GM12801 (cell line): ENCODE data around the gene CRIM1.

Experiments
- TF ChIP-seq, protein P1 (sequence below): IDR thresholded peaks from one replicate; pipeline ENCODE4 v1.5.1; 2011; ENCODE audit warnings: control low read depth; ENCODE audit not compliant: insufficient read length; ENCODE audit errors: extremely low read depth

CRIM1 gene

DNA sequence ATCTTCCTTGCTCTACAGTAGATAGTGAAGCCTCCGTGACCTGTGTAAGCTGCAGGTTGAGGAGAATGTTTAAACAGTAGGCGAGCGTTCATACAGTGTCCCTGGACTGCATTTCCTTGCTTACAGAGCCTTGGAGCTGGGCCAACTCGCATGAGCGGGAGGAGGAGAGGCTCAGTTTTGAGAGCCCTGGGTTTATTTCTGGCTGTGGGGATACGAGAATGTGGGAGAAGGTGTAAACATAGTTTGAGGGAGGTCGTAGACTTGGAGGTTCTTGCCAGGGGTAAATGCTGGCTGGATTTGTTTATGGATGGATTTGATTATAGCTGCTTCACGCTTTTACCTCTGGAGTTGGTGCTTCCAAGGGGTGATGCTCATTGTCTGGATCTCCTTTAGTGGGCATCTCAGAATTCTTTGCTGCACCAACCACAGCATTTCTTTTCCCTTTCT lies 20.8 kb downstream of the CRIM1 start:
- TF ChIP-seq, protein P1, sequence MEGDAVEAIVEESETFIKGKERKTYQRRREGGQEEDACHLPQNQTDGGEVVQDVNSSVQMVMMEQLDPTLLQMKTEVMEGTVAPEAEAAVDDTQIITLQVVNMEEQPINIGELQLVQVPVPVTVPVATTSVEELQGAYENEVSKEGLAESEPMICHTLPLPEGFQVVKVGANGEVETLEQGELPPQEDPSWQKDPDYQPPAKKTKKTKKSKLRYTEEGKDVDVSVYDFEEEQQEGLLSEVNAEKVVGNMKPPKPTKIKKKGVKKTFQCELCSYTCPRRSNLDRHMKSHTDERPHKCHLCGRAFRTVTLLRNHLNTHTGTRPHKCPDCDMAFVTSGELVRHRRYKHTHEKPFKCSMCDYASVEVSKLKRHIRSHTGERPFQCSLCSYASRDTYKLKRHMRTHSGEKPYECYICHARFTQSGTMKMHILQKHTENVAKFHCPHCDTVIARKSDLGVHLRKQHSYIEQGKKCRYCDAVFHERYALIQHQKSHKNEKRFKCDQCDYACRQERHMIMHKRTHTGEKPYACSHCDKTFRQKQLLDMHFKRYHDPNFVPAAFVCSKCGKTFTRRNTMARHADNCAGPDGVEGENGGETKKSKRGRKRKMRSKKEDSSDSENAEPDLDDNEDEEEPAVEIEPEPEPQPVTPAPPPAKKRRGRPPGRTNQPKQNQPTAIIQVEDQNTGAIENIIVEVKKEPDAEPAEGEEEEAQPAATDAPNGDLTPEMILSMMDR: no peak

DNA sequence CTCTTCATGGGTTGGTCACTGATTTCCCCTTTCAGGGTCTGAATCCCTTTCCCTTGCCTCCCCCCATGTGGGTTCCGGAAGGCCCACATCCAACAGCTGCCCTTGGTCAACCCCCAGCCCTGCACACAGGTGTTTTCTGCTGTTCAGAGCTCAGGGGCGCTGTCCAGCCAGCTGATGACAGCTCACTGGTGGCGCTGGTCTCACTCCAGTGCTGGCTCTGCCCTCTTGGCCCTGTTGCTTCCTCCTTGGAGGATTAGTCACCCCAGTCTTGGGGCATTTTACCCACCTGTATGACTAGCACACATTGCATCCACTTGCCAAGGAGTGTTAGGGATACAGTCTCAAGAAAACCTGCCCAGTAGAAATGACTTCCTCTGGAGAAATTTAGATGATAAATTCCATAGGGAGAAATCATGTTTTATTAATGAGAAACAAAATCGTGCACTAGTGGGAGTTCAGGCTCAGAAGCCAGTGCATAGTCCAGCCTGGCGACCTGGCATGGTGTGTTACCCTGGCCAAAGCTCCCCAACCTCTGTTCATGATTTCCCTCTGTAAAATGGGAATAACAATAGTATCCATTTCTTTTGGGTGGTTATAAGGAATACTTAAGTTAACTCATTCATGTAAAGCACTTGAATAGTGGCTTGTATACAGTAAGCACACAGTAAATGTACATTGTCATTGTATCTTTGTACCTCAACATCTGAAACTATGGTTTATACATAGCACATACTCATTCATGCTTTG lies 21.6 kb downstream of the CRIM1 start:
- TF ChIP-seq, protein P1: no peak

DNA sequence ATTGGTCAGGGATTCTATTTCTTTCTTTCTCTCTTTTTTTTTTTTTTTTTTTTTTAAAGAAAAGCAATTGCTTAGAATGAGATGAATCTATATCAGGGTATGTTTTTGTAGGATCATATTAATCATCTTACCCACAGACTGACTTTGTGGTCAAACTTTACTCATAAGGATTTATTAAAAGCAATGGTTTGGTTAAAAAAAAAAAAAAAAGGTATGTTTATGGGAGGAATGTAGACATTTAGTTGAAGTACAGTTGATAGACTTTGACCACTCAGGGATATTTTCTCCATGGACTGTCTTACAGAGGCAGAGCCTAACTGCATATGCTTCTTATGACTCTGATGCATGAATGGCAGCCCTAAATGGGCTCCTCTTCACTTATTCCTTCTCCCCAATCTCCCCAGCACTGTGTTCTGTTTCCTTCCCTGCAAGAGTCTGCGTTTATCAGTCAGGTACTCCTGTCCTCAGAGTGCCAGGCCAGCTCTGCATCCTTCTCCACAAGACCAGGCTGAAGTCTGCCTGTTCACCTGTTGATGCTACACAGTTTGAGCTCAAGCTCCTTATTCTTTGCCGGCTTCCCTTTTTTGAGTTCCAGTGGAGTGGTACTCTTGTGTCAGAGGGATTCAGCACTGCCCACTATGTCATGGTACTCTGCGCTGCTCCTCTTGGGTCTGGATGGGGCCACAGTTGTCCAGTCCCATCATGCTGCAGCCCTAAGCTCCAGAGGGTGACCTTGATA lies 24.3 kb downstream of the CRIM1 start:
- TF ChIP-seq, protein P1: no peak

DNA sequence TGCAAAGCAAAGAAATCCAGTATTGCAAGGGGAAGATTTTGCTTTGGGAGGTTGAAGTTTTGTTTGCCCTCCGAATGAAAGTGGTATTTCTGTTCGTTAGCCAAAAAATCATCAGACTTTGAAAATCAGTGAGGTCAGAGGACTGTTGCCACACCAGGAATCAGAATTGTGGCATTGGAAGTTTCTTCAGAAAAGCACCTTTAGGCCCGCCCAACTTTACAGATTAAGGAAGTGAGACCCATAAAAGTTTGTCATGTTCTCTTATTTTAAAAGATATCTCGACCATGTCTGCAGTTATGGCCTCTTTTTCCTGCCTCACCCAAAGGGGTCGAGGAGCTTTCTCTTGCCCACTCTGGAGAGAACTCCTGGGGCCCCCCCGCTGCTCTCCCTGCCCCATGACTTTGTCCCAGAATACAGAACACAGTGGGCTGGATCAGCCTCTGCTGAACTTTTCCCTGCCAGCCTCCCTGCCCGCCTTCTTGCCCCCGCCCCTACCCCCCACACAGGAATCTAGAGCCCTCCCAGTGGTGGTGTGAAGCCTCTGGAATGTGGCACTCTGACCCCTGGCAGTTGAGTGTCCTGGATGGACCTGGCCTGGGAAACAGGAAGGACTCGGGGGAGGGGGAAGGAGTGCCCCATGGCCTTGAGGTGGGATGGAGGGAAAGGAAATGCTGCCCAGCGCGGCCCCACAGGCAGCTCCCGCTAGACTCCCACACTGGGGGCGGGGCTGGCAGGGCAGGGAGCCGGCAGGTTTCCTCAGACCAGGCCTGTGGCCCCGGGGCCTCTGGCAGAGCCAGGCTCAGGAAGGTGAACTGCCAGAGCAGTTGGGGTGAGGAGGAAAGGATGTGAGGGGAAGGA lies 25.3 kb downstream of the CRIM1 start:
- TF ChIP-seq, protein P1: no peak

DNA sequence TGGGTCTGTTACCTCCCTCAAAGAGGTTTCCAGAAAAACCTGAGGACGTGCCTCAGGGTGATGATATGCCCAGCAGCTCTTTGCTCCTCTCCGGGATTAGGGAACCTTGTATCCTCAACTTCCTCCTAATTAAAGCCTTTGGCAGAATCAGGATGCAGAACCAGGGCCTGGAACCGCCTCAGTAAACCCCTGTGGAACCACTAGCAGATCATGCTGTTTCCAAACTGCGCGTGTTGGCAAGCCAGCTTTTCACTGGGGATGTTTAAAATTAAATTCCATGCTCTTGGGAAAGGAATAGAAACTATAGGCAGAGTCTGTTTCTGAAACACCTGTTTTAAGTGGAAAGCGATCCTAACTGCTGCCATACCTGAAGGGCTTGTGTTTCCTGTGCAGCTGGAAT lies 26.4 kb downstream of the CRIM1 start:
- TF ChIP-seq, protein P1: no peak

DNA sequence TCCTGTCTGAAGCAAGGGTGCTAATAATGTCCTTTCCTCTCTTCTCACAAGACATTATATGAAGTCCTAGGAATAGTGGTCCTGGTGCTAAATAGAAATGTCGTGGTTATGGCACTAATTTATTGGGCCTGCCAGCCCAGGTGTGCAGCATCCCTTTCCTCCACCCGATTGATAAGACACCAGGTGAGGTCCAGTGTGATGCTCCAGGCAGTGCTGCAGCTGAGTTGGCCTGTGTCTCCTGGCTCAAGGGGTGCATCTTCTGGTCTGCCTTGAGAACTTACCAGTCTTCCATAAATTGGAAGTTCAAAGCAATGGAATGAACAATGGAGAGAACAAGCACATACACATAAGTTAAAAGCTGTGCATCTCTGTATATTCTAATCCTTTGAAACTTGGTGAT lies 26.9 kb downstream of the CRIM1 start:
- TF ChIP-seq, protein P1: no peak

DNA sequence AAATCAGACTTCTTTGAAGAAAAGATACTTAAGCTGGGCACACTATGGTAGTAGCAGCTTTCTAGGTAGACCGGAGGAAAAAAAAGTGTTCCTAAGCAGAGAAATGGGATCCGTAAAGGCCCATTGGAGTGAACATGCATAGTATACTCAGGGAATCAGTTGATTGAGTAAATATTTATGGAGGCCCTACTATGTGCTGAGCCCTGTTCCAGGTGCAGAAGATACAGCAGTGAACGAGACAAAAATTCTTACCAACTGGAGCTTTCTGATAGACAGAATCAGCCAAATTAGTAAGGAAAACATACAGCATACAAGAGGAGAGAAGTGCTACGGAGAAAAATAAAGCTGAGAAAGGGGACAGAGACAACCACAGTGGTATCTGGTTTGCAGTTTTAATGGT lies 28.1 kb downstream of the CRIM1 start:
- TF ChIP-seq, protein P1: no peak
